GM19328 (cell line): Measurements from ENCODE around the gene GGTA1.
"Not testable (repeated sequence)": the region's sequence is repeated elsewhere in the genome, so short reads cannot be mapped to it uniquely, and the experiment has no call there.

Experiments used
- ATAC-seq: cut with Tn5 transposase; IDR thresholded peaks from one replicate; pipeline ENCODE4 v1.9.1; 2021; ENCODE audit warnings: mild to moderate bottlenecking, moderate library complexity; ENCODE audit not compliant: unreplicated experiment

Gene GGTA1

GRCh38 chr9:121499427-121500164 lies at the start of gene GGTA1:
Gene GGTA1, minus strand, starts transcription at chr9:121499844. Its CDS starts 31,922 bp downstream, at chr9:121467922.
- ATAC-seq: no peak

- no peak for ATAC-seq
These were observed 49.0 kb upstream of the GGTA1 start for GRCh38 chr9:121548666-121549065.

GRCh38 chr9:121545875-121546423 lies 46.3 kb upstream of the GGTA1 start:
- ATAC-seq: peak; percentile 66

GRCh38 chr9:121545150-121545874 lies 45.7 kb upstream of the GGTA1 start:
- no peak for ATAC-seq

- no peak for ATAC-seq
These were observed 42.4 kb upstream of the GGTA1 start for GRCh38 chr9:121542025-121542424.

GRCh38 chr9:121541256-121541655 lies 41.6 kb upstream of the GGTA1 start:
- ATAC-seq: no peak

GRCh38 chr9:121538221-121538620 lies 38.6 kb upstream of the GGTA1 start:
- no peak for ATAC-seq

GRCh38 chr9:121537283-121537682 lies 37.6 kb upstream of the GGTA1 start:
- ATAC-seq: no peak

- no peak for ATAC-seq
These were observed 33.2 kb upstream of the GGTA1 start for GRCh38 chr9:121532881-121533280.

GRCh38 chr9:121529237-121529987 lies 29.8 kb upstream of the GGTA1 start:
- ATAC-seq: no peak

GRCh38 chr9:121528642-121529041 lies 29.0 kb upstream of the GGTA1 start:
- ATAC-seq: no peak

GRCh38 chr9:121527371-121527770 lies 27.7 kb upstream of the GGTA1 start:
- no peak for ATAC-seq

- ATAC-seq: not testable (repeated sequence)
These were observed 20.0 kb upstream of the GGTA1 start for GRCh38 chr9:121519688-121520087.

GRCh38 chr9:121518634-121519033 lies 19.0 kb upstream of the GGTA1 start:
- no peak for ATAC-seq

GRCh38 chr9:121513166-121513565 lies 13.5 kb upstream of the GGTA1 start:
- not testable (repeated sequence) for ATAC-seq

- ATAC-seq: no peak
These were observed 11.3 kb upstream of the GGTA1 start for GRCh38 chr9:121510766-121511550.

GRCh38 chr9:121509180-121509579 lies 9.5 kb upstream of the GGTA1 start:
- no peak for ATAC-seq

- ATAC-seq: no peak
These were observed 8.8 kb upstream of the GGTA1 start for GRCh38 chr9:121508415-121508814.

- ATAC-seq: no peak
These were observed 6.5 kb upstream of the GGTA1 start for GRCh38 chr9:121505903-121506735.

- ATAC-seq: no peak
These were observed 3.8 kb upstream of the GGTA1 start for GRCh38 chr9:121503444-121503843.
